Suprapubic skin (tissue), 3 donors: ENCODE results near the gene CLMP.

Experiments
- POLR2A ChIP-seq, 2 donors: fragments of 450-650 bp; IDR thresholded peaks; one replicate each; pipeline ENCODE4 v1.6.1; 2017; ENCODE audit warnings: antibody characterized with exemption in 2 of 2, mild to moderate bottlenecking in 2 of 2, moderate library complexity in 2 of 2
- TF ChIP-seq, protein P1 (sequence below), 2 donors: fragments of 200-600 bp in 1 of 2; fragments of 450-650 bp in 1 of 2; sonication (generic) in 1 of 2; IDR thresholded peaks; one replicate each; pipeline ENCODE4 v1.5.1; 2016 to 2019; ENCODE audit warnings: antibody characterized with exemption in 2 of 2, mild to moderate bottlenecking in 1 of 2, moderate library complexity in 1 of 2

DNA sequence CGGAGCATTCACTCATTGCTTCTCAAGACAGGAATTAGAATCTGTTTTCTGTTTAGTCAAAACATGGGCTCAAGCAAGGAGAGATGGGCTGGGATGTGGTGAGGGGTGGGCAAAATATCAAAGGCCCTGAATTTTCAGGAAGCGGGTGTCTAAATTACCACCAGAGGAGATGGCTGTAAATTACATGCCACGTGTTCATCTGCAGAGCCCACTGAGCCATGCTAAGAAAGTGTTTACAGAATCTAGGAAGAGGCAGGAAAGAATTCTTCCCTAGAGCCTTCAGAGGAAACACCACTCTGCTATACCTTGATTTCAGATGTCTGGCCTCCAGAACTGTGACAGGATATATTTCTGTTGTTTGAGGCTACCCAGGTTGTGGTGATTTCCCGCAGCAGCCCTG, 46.1 kb downstream of the CLMP start:
- TF ChIP-seq, protein P1, sequence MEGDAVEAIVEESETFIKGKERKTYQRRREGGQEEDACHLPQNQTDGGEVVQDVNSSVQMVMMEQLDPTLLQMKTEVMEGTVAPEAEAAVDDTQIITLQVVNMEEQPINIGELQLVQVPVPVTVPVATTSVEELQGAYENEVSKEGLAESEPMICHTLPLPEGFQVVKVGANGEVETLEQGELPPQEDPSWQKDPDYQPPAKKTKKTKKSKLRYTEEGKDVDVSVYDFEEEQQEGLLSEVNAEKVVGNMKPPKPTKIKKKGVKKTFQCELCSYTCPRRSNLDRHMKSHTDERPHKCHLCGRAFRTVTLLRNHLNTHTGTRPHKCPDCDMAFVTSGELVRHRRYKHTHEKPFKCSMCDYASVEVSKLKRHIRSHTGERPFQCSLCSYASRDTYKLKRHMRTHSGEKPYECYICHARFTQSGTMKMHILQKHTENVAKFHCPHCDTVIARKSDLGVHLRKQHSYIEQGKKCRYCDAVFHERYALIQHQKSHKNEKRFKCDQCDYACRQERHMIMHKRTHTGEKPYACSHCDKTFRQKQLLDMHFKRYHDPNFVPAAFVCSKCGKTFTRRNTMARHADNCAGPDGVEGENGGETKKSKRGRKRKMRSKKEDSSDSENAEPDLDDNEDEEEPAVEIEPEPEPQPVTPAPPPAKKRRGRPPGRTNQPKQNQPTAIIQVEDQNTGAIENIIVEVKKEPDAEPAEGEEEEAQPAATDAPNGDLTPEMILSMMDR (IDR thresholded peaks at IDR 0.05), result no peak
- TF ChIP-seq POLR2A (IDR thresholded peaks at IDR 0.05), result no peak
